GM19438 (cell line): ENCODE results near the gene ZBTB48.
A peak's percentile ranks its signal among the peaks of the same experiment; 100 is the strongest.
"Not testable (repeated sequence)": the region's sequence is repeated elsewhere in the genome, so short reads cannot be mapped to it uniquely, and the experiment has no call there.

Experiments used
- ATAC-seq: cut with Tn5 transposase; IDR thresholded peaks from one replicate; pipeline ENCODE4 v1.9.1; 2021; ENCODE audit warnings: low read depth; ENCODE audit not compliant: unreplicated experiment

Gene ZBTB48

DNA sequence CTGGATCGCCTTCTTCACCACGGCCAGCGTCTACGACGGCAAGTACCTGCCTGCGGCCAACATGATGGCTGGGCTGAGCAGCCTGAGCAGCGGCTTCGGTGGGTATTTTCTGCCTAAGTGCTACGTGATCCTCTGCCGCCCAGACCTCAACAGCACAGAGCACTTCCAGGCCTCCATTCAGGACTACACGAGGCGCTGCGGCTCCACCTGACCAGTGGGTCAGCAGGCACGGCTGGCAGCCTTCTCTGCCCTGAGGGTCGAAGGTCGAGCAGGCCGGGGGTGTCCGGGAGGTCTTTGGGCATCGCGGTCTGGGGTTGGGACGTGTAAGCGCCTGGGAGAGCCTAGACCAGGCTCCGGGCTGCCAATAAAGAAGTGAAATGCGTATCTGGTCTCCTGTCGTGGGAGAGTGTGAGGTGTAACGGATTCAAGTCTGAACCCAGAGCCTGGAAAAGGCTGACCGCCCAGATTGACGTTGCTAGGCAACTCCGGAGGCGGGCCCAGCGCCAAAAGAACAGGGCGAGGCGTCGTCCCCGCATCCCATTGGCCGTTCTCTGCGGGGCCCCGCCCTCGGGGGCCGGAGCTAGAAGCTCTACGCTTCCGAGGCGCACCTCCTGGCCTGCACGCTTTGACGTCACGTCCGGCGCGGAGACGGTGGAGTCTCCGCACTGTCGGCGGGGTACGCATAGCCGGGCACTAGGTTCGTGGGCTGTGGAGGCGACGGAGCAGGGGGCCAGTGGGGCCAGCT is at the start of gene ZBTB48:
ZBTB48 (plus strand) TSS at position 621 of the 745 bp plus-strand sequence. CDS start 616 bp downstream, outside the sequence.
- ATAC-seq, result peak; percentile 91

DNA sequence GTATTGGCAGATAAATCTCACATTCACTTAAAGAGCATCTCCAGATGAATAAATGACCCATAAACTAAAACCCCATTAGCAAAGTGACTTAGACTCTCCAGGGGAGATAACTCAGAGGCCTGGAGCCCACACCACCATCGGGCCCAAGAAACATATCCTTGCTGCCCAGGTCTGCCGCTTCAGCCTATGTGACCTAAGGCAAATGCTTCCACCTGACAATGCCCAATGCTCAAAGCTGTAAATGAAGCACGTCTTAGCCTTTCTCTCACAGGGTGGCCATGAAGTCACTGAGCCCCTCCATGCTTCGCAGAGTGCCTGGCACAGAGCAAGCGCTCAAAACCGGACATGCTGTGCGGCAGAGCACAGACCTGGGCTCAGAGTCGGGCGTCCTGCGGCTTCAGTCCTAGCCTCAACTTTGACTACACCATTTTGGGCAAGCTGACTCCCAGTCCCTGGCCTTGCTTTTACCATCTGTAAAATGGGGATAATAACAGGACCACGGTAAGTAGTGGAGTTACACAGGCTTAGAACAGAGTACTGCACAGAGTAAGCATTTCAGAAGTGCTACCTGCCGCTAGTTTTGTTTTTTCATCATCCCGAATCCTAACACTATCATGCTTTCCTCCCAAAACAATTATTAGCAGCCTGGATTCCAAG is 49.2 kb upstream of the ZBTB48 start:
- ATAC-seq, result no peak

DNA sequence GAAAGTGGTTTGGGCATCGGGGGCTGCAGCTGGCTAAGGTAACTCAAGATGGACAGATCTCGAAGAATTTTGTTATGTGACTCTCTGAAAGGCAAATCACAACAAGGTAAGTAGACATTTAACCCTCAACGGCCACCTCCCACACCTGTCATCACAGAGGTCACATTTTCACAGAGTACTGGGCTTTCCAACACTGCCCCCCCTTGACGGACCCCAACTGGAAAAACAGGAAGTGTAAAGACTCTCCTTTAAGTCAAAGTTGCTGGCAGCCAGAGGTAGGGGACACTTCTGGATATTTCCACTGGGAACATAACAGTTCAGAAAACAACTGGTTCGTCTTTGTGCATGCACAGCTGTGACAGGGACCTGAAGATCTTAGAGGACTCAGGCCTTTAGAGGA is 47.8 kb upstream of the ZBTB48 start:
- no peak for ATAC-seq

DNA sequence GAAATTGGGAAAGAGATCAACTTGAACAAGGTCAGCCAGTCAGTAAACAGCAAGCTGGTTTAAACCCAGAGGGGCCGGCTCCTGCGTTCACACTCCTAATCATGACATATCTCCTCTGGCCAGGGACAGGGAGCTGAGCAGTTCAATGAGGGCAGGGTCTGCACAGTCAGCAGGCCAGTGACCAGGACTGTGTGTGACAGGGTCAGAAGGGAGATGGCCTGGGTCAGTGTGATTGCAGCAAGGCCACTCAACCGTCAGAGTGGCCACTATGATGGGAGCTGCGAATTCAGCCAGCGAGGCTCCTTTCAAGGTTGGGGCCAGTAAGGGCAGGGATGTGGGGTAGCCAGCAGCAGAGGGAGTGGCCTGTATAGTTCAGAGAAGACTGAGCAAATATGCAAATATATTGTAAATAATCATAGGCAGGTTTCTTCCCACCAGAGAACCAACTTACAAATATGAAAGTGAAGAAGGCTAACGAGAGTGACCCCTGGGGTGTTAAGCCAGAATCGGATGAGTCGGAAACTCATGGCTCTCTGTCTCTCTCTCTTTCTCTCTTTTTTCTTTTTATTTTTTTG is 45.5 kb upstream of the ZBTB48 start:
- ATAC-seq, result no peak

DNA sequence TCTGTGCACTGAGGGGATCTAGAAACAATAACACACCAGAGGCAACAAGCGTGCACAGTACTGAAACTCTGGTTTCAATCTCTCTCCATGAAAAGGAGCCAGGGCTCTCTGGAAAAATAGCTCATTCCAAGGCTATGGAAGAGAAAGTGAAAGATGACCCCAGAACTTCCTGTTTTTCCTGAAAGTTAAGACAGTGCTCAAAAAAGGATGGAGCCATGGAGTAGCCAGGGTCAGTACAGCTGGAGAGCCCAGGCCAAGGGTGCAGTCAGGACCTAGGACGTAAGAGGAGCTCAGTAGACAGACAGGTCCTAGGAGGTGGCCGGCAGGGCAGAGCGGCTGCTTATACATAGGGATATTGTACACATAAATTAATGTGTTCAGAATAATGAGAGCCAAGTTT is 44.6 kb upstream of the ZBTB48 start:
- ATAC-seq, result no peak

DNA sequence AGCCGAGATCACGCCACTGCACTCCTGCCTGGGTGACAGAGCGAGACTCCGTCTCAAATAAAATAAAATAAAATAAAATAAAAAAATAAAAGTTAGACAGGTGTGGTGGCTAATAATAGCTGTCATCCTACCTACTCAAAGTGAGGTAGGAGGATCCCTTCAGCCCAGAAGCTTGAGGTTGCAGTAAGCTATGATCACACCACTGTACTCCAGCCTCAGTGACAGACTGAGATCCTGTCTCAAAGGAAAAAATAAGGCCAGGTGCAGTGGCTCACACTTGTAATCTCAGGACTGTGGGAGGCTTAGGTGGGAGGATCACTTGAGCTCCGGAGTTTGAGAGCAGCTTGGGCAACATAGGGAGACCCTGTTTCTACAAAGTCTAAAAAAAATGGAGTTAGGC is 43.5 kb upstream of the ZBTB48 start:
- no peak for ATAC-seq

DNA sequence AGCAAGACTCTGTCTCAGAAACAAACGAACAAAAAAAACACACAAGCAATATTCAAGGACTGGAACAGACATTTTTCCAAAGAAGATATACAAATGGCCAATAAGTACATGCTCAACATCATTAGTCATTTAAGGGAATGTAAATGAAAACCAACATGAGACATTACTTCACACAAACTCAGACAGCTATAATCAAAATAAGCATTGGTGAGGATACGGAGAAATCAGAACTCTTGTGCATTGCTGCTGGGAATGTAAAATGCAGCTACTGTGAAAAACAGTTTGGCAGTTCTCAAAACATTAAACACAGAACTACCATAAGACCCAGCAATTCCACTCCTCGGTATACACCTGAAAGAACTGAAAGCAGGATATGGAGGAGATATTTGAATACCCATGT is 40.8 kb upstream of the ZBTB48 start:
- no peak for ATAC-seq

DNA sequence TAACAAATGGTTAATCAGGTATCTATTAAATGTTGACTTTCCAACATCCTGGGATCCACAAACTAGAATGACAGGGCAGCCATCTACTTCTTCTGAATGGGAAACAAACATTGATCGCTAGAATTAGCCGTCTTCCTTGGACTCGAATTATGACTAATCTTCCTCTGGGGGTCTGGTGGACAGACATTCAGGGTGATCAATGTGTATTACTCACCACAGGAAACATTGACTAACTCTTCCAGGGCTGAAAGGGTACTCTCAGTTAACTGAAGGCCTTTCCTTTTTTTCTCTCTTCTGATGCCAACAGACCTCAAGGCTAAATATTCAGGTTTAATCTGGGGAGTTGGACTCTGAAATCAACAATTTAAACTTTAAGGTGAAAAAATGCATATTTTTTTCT is 35.0 kb upstream of the ZBTB48 start:
- ATAC-seq, result no peak

DNA sequence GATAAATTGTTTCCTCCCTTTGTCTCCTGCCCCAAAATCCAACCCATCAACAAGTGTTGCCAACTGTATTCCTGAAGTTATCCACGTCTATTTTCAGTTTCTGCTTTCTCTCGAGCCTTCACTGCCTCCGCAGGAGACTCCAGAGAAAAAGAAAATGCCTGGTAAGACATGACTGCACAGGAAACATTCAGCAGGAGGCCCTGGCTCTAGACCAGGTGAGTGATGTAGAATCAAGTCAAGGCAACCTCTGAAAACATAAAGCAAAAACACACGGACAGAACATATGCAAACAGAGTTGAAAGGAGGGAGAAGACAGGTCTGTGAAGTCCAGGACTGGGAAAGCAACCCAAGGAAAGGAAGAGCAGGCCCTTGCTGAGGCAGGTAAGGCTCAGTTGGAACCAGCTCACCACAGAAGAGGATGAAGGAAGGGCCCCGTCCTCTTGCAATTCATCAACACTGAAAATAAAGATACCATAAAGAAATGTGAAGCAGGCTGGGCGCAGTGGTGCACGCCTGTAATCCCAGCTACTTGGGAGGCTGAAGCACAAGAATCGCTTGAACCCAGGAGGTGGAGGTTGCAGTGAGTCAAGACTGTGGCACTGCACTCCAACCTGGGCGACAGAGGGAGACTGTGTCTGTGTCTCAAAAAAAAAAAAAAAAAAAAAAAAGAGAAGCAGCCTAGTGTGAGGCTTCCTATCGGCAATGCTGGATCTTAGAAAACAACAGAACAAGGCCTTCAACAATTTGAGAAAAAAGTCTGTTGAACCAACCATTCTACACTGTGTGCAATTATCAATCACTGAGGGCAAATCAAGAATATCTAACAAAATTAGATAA is 34.3 kb upstream of the ZBTB48 start:
- no peak for ATAC-seq

DNA sequence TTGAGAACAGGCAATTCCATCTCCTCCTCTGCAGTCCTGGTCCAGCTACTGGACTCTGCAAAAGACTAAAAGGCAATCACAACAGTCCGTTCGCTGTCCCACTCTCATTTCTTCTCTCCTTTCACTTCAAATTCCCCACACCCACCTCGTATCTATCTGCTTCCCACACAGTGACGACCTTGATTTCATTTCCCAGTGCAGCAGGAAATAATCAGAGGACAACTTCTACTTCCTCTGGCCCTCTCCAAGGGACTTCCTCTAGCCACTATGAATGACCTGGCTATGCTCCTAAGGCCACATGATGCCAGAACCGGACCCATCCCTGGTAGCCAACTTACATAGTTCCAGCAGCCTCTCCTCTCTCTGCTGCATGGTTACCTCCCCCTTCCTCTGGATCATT is 33.5 kb upstream of the ZBTB48 start:
- ATAC-seq, result no peak

DNA sequence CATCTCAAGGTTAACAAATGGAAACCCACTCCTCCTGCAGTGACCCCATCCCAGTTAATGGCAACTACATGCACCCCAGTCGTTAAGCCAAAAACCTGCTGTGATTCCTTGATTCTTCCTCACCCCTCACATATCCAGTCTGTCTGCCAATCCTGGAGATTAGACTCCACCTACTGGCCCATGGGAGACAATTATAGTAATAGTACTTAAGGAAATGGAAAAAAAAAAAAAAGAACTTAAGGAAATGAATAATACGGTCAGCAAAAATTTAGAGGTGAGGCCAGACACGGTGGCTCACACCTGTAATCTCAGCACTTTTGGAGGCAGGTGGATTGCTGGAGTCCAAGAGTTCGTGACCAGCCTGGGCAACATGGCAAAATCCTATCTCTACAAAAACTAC is 32.5 kb upstream of the ZBTB48 start:
- no peak for ATAC-seq

DNA sequence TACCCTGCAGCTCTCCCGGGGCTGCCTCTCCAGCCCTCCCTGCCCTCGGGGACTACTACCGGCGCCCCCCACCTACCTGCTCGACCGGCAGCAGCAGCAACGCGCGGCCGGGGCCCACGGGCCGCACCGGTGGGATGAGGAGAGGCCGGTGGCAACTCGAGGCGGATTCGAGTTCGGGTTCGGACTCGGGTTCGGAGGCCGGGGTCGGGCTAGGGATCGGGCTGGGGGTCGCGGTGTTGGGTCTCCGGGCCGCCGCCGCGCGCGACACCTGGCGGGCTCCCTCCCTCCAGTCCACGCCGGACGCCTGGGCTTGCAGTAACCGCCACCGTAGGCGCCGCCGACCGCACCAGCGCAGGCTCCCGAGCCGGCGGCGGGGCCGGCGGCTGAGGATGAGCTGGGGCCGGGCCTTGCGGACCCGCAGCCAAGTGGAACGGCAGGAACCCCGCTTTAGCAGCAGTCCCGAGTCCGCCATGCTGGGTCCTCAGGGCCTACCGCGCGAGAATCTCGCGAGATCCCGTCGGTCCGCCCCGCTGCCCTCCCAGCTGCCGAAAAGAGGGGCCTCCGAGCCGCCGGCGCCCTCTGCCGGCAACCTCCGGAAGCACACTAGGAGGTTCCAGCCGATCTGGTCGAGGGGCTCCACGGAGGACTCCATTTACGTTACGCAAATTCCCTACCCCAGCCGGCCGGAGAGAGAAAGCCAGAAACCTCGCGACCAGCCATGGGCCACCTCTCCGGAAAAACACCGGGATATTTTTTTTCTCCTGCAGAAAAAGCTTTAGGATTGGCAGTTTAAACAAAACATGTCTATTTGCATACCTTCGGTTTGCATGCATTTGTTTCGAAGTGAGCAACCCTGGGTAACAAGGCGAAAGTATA is 25.5 kb upstream of the ZBTB48 start, which contains the start of gene NOL9:
NOL9 (minus strand) TSS at position 483 of the 876 bp plus-strand sequence; CDS start at position 472, 11 bp downstream.
- peak; percentile 92 for ATAC-seq

DNA sequence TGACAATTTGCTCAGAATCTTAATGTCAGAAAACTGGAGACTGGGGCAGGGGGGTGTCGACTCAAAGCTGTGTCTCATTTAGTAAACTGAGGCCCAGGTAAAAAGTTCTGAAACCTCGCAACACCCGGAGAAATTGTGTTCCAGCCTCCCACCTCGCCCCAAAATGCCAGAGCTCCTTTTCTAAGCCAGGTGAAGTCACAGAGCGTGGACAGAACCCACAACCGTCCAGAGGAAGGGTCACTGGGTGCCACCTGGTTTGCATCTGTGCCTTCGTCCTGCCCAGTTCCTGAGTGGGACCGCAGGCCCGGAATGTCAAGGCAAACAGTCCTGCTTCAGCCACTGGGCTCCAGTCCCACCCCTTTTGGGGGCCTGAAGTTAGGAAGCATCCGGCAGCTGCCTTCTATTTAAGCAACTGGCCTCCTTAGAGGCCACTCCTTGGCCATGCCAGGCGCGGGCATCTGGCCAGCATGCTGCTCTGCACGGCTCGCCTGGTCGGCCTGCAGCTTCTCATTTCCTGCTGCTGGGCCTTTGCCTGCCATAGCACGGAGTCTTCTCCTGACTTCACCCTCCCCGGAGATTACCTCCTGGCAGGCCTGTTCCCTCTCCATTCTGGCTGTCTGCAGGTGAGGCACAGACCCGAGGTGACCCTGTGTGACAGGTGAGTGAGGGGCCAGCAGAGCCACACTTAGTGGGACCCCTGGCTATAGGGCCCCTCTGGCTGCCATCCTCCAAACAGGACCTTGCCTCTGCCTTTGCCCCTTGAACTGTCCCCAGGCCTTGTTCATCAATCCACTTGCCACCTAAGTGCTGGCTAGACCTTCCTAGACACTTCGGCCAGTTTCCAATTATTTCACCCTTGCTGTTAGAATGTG is 24.7 kb upstream of the ZBTB48 start, which contains the start of gene TAS1R1:
TAS1R1 (plus strand) TSS at position 401 of the 872 bp plus-strand sequence; CDS start at position 468, 67 bp downstream.
- ATAC-seq, result no peak

DNA sequence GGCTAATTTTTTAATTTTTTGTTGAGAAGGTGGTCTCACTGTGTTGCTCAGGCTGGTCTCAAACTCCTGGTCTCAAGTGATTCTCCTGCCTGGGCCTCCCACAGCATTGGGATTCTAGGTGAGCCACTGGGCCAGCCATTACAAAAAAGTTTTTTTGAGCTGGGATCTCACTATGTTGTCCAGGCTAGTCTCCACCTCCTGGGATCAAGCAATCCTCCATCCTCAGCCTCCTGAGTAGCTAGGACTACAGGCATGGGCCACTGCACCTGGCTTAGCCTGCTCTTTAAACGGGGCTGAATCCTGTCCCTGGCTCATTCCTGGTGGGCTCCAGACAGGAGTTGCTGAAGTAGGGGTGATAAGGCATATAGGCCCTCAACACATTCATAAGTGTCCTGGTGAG is 22.2 kb upstream of the ZBTB48 start:
- no peak for ATAC-seq

DNA sequence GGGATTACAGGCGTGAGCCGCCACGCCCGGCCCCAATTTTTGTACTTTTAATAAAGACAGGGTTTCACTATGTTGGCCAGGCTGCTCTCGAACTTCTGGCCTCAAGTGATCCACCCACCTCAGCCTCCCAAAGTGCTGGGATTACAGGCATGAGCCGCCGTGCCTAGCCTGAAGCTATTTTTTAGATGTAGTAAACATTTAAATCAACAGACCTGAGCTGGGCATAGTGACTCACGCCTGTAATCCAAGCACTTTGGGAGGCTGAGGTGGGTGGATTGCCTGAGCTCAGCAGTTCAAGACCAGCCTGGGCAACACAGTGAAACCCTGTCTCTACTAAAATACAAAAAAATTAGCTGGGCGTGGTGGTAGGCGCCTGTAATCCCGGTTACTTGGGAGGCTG is 20.6 kb upstream of the ZBTB48 start:
- not testable (repeated sequence) for ATAC-seq

DNA sequence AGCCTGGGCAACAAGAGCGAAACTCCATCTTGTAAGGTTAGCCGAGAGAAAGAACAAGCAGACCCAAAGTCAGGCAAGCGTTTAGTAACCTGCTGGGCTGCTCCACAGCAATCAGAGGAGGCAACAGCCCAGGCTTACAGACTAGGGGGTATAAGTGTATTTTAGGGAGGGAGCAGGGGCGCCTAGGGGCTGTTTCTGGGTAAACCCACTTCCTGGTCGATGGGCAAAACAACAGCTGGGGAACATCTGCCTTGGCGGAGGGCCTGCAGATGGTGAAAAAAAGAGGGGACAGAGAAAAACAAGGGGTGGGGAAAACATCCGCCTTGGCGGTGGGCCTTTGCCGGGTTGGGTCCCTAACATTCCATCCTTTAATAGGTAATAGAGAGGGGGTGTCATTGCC is 19.5 kb upstream of the ZBTB48 start:
- ATAC-seq, result no peak

DNA sequence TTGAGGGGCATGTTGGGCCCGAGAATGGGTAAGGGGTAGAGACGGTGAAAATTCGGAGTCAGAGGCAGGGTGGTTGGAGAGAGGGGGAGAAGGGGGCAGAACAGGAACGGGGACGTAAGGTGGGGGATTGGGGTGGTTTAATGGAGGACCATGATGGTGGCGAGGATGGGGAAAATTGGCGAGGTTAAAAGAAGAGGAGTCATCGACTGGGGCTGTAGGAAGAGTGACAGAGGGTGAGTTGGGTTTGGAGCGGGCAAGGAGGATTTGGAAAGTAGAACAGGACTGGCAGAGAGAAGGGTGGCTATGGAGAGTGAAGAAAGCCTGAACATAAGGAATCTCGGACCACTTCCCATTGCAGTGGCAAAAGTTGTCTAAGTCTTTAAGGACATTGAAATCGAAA is 10.8 kb upstream of the ZBTB48 start:
- ATAC-seq, result no peak

DNA sequence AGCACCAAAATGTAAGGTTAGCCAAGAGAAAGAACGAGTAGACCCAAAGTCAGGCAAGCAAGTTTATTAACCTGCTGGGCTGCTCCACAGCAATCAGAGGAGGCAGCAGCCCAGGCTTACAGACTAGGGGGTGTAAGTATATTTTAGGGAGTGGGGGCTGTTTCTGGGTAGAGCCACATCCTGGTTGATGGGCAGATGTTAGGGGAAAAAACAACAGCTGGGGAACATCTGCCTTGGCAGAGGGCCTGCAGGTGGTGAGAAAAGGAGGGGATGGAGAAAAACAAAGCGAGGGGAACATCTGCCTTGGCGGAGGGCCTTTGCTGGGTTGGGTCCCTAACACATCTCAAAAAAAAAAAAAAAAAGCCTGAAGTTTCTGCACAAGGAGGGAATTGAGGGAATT is 9.7 kb upstream of the ZBTB48 start:
- ATAC-seq, result no peak

DNA sequence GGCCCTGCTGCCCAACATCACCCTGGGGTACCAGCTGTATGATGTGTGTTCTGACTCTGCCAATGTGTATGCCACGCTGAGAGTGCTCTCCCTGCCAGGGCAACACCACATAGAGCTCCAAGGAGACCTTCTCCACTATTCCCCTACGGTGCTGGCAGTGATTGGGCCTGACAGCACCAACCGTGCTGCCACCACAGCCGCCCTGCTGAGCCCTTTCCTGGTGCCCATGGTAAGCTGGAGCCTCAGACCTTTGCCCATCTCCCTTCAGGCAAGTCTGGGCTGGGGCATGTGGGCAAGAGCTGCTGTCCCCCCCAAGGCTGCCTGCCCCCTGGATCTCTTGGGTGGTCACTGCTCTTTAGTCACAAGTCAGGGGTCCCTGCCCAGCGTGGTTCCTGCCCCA is 8.8 kb upstream of the ZBTB48 start:
- ATAC-seq, result no peak
